Nephron progenitor cell (in vitro differentiated cells): ENCODE measurements around the gene GNAO1.

Experiments used
- DNase-seq: peaks from one replicate; pipeline ENCODE4 v3.0.0; 2021
- H3K27ac Mint-ChIP-seq: 2 replicates; pipeline ENCODE4 v1.8.0; 2021; ENCODE audit warnings: mild to moderate bottlenecking, moderate library complexity, mixed read lengths
- H3K27me3 Mint-ChIP-seq: 2 replicates; pipeline ENCODE4 v1.8.0; 2021; ENCODE audit warnings: mild to moderate bottlenecking, low read depth, mixed read lengths; ENCODE audit not compliant: poor library complexity
- H3K36me3 Mint-ChIP-seq: 2 replicates; pipeline ENCODE4 v1.8.0; 2021; ENCODE audit warnings: low read depth, mixed read lengths
- H3K4me1 Mint-ChIP-seq: 2 replicates; pipeline ENCODE4 v1.8.0; 2021; ENCODE audit warnings: mixed read lengths
- H3K4me3 Mint-ChIP-seq: 2 replicates; pipeline ENCODE4 v1.8.0; 2021; ENCODE audit warnings: mild to moderate bottlenecking, moderate library complexity, mixed read lengths
- H3K9me3 Mint-ChIP-seq: 2 replicates; pipeline ENCODE4 v1.8.0; 2021; ENCODE audit warnings: mild to moderate bottlenecking, moderate library complexity, mixed read lengths
- TF ChIP-seq, protein P1 (sequence below): fragments of 200-600 bp; sonication (generic); IDR thresholded peaks from 2 replicates; pipeline ENCODE4 v1.5.0; 2021; ENCODE audit warnings: antibody characterized with exemption

GNAO1 gene

DNA sequence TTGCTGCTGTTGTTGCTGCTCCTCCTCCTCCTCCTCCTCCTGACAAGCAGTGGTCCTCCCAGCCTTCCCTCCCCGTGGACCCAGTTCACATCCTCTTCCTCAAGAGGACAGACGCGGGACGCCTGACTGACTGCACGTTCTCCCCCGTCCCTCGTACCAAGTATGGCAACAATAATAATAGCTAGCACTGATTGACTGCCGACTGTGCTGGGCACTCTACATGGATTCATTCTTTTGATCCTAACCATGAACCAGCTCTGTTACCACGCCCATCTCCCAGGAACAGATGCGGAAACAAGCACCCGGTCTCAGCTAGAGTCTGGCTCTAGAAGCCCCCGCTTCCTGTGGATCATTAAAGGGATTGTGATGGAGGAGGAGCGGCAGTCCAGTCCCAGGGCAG is 78.0 kb downstream of the GNAO1 start:
- peaks cover 15% of the 10 kb centered on the region for H3K27me3 Mint-ChIP-seq
- DNase-seq, result no peak
- peaks cover 9% of the 10 kb centered on the region for H3K9me3 Mint-ChIP-seq
- H3K27ac Mint-ChIP-seq, result peak overlapping the region; percentile 74
- no peak overlapping the region for H3K4me3 Mint-ChIP-seq
- H3K4me1 Mint-ChIP-seq, result peaks cover 42% of the 10 kb centered on the region
- no peaks in the 10 kb centered on the region for H3K36me3 Mint-ChIP-seq
- TF ChIP-seq, protein P1, sequence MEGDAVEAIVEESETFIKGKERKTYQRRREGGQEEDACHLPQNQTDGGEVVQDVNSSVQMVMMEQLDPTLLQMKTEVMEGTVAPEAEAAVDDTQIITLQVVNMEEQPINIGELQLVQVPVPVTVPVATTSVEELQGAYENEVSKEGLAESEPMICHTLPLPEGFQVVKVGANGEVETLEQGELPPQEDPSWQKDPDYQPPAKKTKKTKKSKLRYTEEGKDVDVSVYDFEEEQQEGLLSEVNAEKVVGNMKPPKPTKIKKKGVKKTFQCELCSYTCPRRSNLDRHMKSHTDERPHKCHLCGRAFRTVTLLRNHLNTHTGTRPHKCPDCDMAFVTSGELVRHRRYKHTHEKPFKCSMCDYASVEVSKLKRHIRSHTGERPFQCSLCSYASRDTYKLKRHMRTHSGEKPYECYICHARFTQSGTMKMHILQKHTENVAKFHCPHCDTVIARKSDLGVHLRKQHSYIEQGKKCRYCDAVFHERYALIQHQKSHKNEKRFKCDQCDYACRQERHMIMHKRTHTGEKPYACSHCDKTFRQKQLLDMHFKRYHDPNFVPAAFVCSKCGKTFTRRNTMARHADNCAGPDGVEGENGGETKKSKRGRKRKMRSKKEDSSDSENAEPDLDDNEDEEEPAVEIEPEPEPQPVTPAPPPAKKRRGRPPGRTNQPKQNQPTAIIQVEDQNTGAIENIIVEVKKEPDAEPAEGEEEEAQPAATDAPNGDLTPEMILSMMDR, result no peak

DNA sequence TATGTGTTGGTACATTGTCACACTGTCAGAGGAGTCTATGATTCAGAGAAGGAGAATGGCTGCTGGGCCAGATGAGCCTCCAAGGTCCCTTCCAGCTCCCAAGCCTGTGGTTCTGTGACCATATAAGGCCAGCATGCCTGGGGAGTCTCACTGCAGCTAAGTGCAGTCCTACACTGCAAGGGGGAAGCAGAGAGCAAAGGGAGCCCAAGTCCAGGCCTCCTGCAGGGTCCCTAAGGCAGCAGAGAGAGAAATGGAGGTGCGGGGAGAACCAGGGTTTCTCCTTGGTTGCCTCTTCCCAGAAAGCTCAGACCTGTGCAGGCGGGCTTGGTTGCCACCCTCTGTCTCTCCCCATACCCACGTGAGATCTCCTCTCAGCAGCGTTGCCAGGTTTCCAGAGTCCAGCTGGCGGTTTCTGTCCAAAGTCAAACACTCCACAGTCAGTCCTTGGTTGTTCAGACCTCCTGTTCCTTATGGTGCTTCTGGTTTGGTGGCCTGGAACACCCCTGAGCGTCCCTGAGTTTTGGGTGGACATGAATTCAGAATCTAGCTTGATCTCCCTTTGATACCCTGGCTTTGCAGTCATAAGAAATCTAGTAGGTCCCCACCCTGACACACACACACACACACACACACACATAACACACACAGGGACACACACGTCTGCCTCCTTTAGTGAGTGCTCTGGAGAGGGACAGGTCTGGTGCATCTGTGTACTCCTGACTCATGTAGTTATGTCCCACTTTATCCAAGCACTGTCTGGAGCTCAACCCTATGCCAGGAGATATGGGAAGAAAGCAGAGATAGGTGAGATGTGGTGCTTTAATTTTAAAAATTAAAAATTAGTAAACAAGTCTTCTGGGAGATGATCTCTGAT is 78.8 kb downstream of the GNAO1 start:
- peak; percentile 25 for DNase-seq
- H3K36me3 Mint-ChIP-seq, result no peaks in the 10 kb centered on the region
- TF ChIP-seq, protein P1, result no peak
- peaks cover 15% of the 10 kb centered on the region for H3K27me3 Mint-ChIP-seq
- peaks cover 15% of the 10 kb centered on the region for H3K9me3 Mint-ChIP-seq
- peak overlapping the region; percentile 12 for H3K27ac Mint-ChIP-seq
- peaks cover 34% of the 10 kb centered on the region for H3K4me1 Mint-ChIP-seq
- H3K4me3 Mint-ChIP-seq, result no peak overlapping the region

DNA sequence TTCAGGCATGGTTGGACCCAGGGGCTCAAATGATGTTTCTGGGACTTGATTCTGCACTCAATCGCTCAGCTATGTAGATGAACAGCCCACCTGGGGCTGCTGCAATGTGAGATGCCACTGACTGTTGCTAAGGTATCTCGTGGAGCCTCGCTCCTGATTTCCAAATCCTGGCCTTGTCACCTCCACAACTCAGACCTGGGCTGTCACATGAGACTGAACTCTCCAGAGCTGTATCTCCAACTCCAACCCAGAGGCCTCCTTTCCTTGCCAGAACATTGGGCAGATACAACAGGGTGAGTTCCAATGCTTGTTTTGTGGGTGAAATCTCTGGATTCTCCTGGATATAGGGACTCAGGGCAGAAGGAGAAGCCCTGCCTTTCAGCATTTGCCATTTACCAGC is 79.5 kb downstream of the GNAO1 start:
- TF ChIP-seq, protein P1, result no peak
- Mint-ChIP-seq H3K9me3 (peaks cover 17% of the 10 kb centered on the region), H3K4me3 (no peak overlapping the region), H3K27ac (no peak overlapping the region), H3K36me3 (no peaks in the 10 kb centered on the region), H3K4me1 (peaks cover 31% of the 10 kb centered on the region), H3K27me3 (peaks cover 15% of the 10 kb centered on the region)
- DNase-seq, result no peak

DNA sequence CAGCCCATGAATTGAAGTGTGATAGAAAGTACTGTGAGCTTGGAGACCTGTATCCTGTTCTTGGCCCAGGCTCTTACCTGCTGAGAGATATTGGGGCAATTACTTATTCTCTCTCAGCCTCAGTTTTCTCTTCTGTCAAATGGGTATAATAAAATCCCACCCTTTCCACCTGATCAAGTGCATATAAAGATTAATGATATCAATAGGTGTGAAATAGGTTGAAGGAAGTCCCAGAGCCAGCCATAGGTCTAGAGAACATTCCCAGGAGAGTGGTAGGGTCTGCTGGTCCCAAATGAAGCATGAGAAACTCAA is 81.2 kb downstream of the GNAO1 start:
- Mint-ChIP-seq H3K27ac (no peak overlapping the region), H3K4me3 (no peak overlapping the region), H3K9me3 (peaks cover 17% of the 10 kb centered on the region), H3K36me3 (no peaks in the 10 kb centered on the region), H3K27me3 (peaks cover 17% of the 10 kb centered on the region), H3K4me1 (peaks cover 26% of the 10 kb centered on the region)
- DNase-seq, result no peak
- TF ChIP-seq, protein P1, result no peak

DNA sequence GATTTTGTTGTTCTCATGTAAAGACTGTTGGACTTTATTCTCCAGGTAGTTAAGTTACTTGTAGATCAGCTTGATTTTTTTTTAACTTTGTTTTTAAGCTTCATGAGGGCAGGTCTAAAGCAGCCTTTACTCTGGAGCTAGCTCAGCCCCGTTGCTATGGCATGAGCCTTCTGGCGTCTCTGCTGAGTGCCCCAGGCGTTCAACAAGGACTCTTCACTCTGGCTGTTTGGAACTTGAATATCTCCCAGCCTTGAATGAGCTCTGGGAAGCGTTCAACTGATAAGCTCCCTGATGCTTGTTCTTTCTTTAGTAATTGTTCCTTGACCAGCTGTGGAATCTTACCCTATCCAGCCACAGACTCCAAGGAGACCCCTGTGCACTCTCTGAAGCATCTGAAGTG is 82.3 kb downstream of the GNAO1 start:
- H3K4me3 Mint-ChIP-seq, result no peak overlapping the region
- peaks cover 17% of the 10 kb centered on the region for H3K9me3 Mint-ChIP-seq
- peaks cover 19% of the 10 kb centered on the region for H3K4me1 Mint-ChIP-seq
- TF ChIP-seq, protein P1, result no peak
- no peak for DNase-seq
- peaks cover 20% of the 10 kb centered on the region for H3K27me3 Mint-ChIP-seq
- H3K36me3 Mint-ChIP-seq, result no peaks in the 10 kb centered on the region
- H3K27ac Mint-ChIP-seq, result no peak overlapping the region

DNA sequence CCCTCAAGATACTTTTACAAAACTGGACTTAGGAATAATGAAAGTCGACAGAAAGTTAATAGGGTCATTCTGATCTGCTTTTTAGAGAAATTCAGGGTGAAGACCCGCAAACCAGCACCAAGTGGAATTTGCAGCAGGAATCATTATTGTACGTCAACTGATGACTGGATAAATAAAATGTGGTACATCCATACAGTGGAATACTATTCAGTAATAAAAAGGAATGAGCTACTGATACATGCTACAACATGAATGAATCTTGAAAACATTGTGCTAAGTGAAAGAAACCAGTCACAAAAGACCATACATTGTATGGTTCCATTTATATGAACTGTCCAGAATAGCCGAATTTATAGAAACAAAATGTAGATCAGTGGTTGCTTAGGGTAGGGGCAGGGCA is 83.1 kb downstream of the GNAO1 start:
- Mint-ChIP-seq H3K4me3 (no peak overlapping the region), H3K36me3 (no peaks in the 10 kb centered on the region), H3K9me3 (peaks cover 17% of the 10 kb centered on the region), H3K27ac (no peak overlapping the region), H3K4me1 (peaks cover 12% of the 10 kb centered on the region), H3K27me3 (peaks cover 23% of the 10 kb centered on the region)
- DNase-seq, result no peak
- TF ChIP-seq, protein P1, result no peak
